ENCODE measurements around the gene SLC6A19.
"Not testable (repeated sequence)": the region's sequence is repeated elsewhere in the genome, so short reads cannot be mapped to it uniquely, and the experiment has no call there.

SLC6A19 gene

DNA sequence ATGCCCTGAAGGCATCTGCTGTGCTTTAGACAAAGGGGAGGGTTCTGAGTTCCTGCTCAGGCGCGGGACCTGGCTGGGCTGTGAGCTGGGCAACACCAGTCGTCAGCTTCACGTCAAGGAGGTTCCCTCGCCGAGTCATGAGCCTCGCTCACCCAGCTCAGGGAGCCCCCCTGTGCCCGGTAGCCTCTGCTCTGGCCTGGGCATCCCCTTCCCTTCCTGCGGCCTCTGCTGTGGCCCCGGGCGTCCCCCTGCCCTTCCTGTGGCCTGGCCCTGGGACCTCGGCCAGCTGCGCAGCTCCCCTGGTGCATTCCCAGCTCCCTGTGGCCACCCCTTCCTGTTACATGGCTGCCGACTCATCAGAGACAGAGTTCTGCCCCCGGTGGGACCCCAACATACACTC lies 63.6 kb downstream of the SLC6A19 start:
- Histone ChIP-seq H3K27me3 (ENCODE audit: control insufficient read depth, insufficient read depth, low read length, poor library complexity, severe bottlenecking) (no peaks in the 10 kb centered on the region), H3K4me1 (ENCODE audit: control insufficient read depth, insufficient read depth, low read length) (no peaks in the 10 kb centered on the region), H3K9me3 (ENCODE audit: control insufficient read depth, low read length) (no peaks in the 10 kb centered on the region), H3K36me3 (ENCODE audit: control insufficient read depth, insufficient read depth, low read length) (no peaks in the 10 kb centered on the region), H3K27ac (ENCODE audit: insufficient read depth, low read depth, low read length, poor library complexity, severe bottlenecking) (no peak overlapping the region), H3K4me3 (ENCODE audit: insufficient read depth, low read depth, low read length) (no peak overlapping the region)
- whole genome bisulfite sequencing, 2 experiments = 88 to 90% methylated on average over 15 of the region's 15 CpGs

DNA sequence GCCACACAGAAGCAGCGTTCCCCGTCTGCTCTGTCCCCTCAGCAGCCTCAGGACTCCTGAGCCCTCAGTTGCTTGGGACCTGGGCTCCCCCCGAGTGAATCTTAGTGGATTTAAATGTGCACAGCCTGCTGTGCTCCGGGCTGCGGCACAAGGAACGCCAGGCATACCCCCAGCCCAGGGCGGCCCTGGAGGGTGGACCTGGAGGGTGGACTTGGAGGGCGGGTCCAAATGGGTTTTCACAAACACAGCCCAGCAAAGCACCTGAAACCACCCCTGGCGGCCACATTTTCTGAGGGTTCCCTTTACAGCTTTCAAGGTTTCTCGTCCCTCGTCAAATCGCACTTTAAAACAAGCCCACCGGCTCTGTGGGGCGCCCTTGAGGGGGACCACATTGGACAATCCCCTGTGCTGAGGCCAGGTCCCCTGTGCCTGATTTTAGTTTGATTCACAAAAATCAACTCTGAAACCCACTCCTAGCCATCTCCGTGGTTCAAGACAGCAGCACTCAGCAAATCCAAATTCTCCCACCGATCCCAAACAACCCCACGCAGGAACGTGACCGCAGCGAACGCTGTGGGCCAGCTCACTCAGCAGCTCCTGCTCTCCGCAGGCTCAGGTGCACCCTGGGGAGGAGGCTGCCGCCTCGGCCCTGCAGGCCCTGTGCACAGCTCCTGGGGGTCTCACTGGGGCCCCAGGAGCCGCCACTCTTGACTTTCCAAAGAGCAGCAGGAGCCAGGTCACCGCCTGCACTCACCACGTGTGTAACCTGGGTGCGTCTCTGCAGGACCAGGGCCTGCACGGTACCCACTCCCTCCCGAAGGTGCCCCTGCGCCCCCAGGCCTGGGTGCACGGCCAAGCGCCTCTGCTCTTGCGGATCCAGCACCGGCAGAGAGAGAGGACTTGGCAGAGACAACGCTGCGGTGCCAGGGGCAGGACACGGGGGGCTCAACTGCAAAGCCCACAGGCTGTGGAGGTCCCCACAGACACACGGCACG lies 64.4 kb downstream of the SLC6A19 start:
- H3K27me3 ChIP-seq (ENCODE audit: control insufficient read depth, insufficient read depth, low read length, poor library complexity, severe bottlenecking) = no peaks in the 10 kb centered on the region
- H3K4me1 ChIP-seq (ENCODE audit: control insufficient read depth, insufficient read depth, low read length) = no peaks in the 10 kb centered on the region
- 94% methylated on average over 40 of the region's 40 CpGs for WGBS, 2 experiments
- H3K36me3 ChIP-seq (ENCODE audit: control insufficient read depth, insufficient read depth, low read length) = no peaks in the 10 kb centered on the region
- H3K9me3 ChIP-seq (ENCODE audit: control insufficient read depth, low read length) = no peaks in the 10 kb centered on the region
- H3K27ac ChIP-seq (ENCODE audit: insufficient read depth, low read depth, low read length, poor library complexity, severe bottlenecking) = no peak overlapping the region
- H3K4me3 ChIP-seq (ENCODE audit: insufficient read depth, low read depth, low read length) = no peak overlapping the region

DNA sequence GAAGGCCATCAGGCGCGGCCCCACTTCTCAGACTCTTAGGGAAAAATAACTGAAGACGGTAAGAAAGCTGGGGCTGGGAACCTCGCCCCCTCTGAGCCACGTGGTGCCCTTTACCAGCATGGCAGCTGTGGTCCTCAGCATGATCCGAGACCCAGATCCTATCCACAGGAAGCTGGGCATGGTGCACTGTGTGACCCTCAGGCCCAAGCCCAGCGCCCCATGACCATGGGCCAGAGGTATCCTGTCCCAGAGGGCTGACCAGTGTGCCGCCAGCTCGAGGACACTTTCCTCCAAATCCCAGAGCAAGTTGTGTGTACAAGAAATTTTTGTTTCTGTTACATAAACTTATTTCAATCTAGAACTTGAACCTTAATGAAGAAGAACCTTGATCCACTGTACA lies 65.4 kb downstream of the SLC6A19 start:
- Histone ChIP-seq H3K27me3 (ENCODE audit: control insufficient read depth, insufficient read depth, low read length, poor library complexity, severe bottlenecking) (no peaks in the 10 kb centered on the region), H3K27ac (ENCODE audit: insufficient read depth, low read depth, low read length, poor library complexity, severe bottlenecking) (no peak overlapping the region), H3K4me1 (ENCODE audit: control insufficient read depth, insufficient read depth, low read length) (no peaks in the 10 kb centered on the region), H3K36me3 (ENCODE audit: control insufficient read depth, insufficient read depth, low read length) (no peaks in the 10 kb centered on the region), H3K9me3 (ENCODE audit: control insufficient read depth, low read length) (no peaks in the 10 kb centered on the region), H3K4me3 (ENCODE audit: insufficient read depth, low read depth, low read length) (no peak overlapping the region)
- 95% methylated on average over 8 to 9 of the region's 9 CpGs for WGBS, 2 experiments

DNA sequence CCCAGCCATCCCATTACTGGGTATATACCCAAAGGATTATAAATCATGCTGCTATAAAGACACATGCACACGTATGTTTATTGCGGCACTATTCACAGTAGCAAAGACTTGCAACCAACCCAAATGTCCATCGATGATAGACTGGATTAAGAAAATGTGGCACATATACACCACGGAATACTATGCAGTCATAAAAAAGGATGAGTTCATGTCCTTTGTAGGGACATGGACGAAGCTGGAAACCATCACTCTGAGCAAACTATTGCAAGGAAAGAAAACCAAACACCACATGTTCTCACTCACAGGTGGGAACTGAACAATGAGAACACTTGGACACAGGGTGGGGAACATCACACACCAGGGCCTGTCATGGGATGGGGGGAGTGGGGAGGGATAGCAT lies 66.1 kb downstream of the SLC6A19 start:
- 85 to 95% methylated on average over 5 of the region's 5 CpGs for WGBS, 2 experiments
- not testable (repeated sequence) for H3K4me1 ChIP-seq (ENCODE audit: control insufficient read depth, insufficient read depth, low read length); H3K36me3 ChIP-seq (ENCODE audit: control insufficient read depth, insufficient read depth, low read length); H3K9me3 ChIP-seq (ENCODE audit: control insufficient read depth, low read length); H3K27me3 ChIP-seq (ENCODE audit: control insufficient read depth, insufficient read depth, low read length, poor library complexity, severe bottlenecking); H3K27ac ChIP-seq (ENCODE audit: insufficient read depth, low read depth, low read length, poor library complexity, severe bottlenecking); H3K4me3 ChIP-seq (ENCODE audit: insufficient read depth, low read depth, low read length)

DNA sequence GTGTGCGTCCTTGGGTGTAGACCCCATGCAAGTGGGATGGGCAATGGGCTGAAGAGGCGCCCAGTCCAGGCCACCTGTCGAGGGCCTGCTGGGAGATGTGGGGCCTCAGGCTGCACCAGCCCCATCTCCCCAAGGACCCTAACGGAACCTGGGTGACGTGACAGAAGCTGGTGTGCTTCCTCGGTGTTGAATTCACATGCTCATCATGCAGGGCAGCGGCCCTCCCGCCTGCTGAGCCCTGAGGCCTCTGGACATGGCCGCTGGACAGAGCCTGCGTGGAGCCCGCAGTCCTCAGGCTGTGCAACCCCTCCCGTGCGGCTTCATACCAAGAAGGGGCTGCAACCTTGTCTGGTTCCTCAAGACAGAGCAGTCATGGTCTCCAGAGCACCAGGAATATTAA lies 66.7 kb downstream of the SLC6A19 start:
- no peak overlapping the region for H3K4me3 ChIP-seq (ENCODE audit: insufficient read depth, low read depth, low read length)
- no peaks in the 10 kb centered on the region for H3K27me3 ChIP-seq (ENCODE audit: control insufficient read depth, insufficient read depth, low read length, poor library complexity, severe bottlenecking)
- WGBS, 2 experiments = 95 to 97% methylated on average over 13 of the region's 13 CpGs
- H3K4me1 ChIP-seq (ENCODE audit: control insufficient read depth, insufficient read depth, low read length) = no peaks in the 10 kb centered on the region
- H3K36me3 ChIP-seq (ENCODE audit: control insufficient read depth, insufficient read depth, low read length) = no peaks in the 10 kb centered on the region
- no peak overlapping the region for H3K27ac ChIP-seq (ENCODE audit: insufficient read depth, low read depth, low read length, poor library complexity, severe bottlenecking)
- no peaks in the 10 kb centered on the region for H3K9me3 ChIP-seq (ENCODE audit: control insufficient read depth, low read length)

DNA sequence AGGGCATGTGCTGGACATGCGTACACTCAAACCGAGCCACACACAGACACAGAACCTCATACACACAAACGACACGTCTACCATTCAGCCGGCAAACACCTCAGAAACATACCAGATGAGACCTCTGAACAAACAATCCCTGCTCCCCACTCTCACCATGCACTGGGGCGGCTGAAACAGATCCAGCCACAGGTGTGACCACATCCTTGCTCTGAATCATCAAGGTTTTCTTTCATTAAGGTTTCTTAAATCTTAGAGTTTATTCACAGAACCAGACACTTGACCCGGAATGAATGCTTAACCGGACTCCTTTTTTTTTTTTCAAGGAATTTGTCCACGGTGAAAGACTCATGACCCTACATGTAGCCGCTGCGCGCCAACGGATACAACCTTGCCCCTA lies 67.3 kb downstream of the SLC6A19 start:
- Histone ChIP-seq H3K9me3 (ENCODE audit: control insufficient read depth, low read length) (no peaks in the 10 kb centered on the region), H3K27me3 (ENCODE audit: control insufficient read depth, insufficient read depth, low read length, poor library complexity, severe bottlenecking) (no peaks in the 10 kb centered on the region), H3K4me1 (ENCODE audit: control insufficient read depth, insufficient read depth, low read length) (no peaks in the 10 kb centered on the region), H3K27ac (ENCODE audit: insufficient read depth, low read depth, low read length, poor library complexity, severe bottlenecking) (no peak overlapping the region), H3K4me3 (ENCODE audit: insufficient read depth, low read depth, low read length) (no peak overlapping the region), H3K36me3 (ENCODE audit: control insufficient read depth, insufficient read depth, low read length) (no peaks in the 10 kb centered on the region)
- 94 to 98% methylated on average over 13 of the region's 13 CpGs for WGBS, 2 experiments

DNA sequence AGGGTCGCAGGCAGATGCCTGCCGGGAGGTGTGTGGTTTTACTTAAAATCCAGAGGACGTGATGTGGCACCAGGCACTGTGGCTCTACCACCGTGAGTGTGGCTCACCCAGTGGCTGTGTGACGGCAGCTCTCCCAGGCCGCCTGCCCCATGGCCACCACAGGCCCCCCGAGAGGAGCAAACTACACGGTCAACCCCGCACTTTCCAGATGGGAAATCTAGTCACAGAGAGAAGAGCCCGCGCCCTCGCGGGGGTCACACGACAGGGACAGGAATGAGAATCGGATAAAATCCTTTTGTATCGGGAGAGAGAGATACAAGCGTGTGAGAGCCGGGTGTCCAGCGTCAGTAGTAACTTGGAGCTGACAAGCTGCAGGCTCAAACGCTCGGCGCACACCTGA lies 69.0 kb downstream of the SLC6A19 start:
- no peak overlapping the region for H3K4me3 ChIP-seq (ENCODE audit: insufficient read depth, low read depth, low read length)
- no peaks in the 10 kb centered on the region for H3K9me3 ChIP-seq (ENCODE audit: control insufficient read depth, low read length)
- no peak overlapping the region for H3K27ac ChIP-seq (ENCODE audit: insufficient read depth, low read depth, low read length, poor library complexity, severe bottlenecking)
- no peaks in the 10 kb centered on the region for H3K36me3 ChIP-seq (ENCODE audit: control insufficient read depth, insufficient read depth, low read length)
- 94 to 96% methylated on average over 22 of the region's 22 CpGs for WGBS, 2 experiments
- H3K4me1 ChIP-seq (ENCODE audit: control insufficient read depth, insufficient read depth, low read length) = no peaks in the 10 kb centered on the region
- H3K27me3 ChIP-seq (ENCODE audit: control insufficient read depth, insufficient read depth, low read length, poor library complexity, severe bottlenecking) = no peaks in the 10 kb centered on the region

DNA sequence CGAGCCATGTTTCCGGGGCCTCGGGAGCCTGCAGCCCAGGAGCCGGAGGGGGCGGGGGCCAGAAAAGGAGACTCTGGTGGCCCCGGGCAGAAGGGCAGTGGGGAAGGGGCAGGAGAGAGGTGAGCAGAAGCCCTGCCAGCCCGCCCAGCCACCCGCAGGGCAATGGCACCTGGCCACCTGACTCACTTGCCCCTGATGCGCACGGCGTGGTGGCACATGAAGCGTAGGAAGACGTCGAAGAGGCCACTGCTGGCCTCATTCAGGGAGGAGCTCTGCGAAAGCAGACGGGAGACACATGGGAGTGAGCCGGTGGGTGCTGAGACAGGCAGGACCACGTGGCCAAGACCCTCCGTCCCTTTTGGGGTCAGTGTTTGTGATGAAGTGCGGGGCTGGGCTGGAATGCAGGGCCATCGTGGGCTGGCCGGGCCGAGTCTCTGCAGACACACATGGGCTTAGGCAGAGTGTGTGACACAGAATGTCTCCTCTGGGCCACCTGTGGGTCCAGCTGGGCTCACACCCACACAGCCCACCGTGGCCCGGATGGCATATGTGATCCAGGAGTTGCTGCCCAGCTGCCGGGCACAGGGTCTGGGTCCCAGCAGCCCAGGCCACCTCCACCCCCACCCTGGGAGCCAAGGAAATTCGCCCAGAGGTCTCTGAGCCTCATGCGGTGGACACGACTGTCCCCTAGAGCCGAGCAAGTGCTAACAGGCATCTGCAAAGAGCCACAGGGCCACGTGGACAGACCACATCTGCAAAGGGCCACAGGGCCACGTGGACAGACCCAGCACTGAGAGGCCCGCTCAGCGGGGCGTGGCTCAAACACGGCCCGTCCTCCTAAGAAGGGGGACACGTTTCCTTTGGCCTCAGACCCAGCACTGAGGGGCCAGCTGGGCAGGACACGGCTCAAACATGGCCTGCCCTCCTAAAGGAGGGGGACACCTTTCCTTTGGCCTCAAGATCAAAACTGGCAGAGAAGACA lies 69.8 kb downstream of the SLC6A19 start:
- Histone ChIP-seq H3K27me3 (ENCODE audit: control insufficient read depth, insufficient read depth, low read length, poor library complexity, severe bottlenecking) (no peaks in the 10 kb centered on the region), H3K4me3 (ENCODE audit: insufficient read depth, low read depth, low read length) (no peak overlapping the region), H3K36me3 (ENCODE audit: control insufficient read depth, insufficient read depth, low read length) (no peaks in the 10 kb centered on the region), H3K4me1 (ENCODE audit: control insufficient read depth, insufficient read depth, low read length) (no peaks in the 10 kb centered on the region), H3K27ac (ENCODE audit: insufficient read depth, low read depth, low read length, poor library complexity, severe bottlenecking) (no peak overlapping the region), H3K9me3 (ENCODE audit: control insufficient read depth, low read length) (no peaks in the 10 kb centered on the region)
- 96% methylated on average over 39 of the region's 39 CpGs for WGBS, 2 experiments

DNA sequence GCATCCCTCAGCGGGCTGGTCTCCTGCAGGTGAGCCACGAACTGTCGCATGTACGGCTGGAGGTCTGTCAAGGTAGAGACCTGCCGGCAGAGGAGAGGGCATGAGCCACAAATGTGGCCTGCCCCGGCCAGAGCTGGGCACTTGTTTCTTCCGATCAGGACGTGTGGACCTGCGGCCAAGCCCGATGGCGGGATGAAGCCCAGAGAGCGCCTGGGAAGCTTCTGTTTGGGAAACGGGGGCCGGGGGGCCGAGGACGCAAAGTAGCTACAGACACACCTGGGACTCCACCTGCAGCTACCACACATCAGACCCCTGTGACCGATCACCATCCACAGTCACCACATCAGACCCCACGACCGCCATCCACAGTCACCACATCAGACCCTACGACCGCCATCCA lies 70.8 kb downstream of the SLC6A19 start:
- H3K27ac ChIP-seq (ENCODE audit: insufficient read depth, low read depth, low read length, poor library complexity, severe bottlenecking) = no peak overlapping the region
- 95 to 96% methylated on average over 17 of the region's 21 CpGs for WGBS, 2 experiments
- no peaks in the 10 kb centered on the region for H3K9me3 ChIP-seq (ENCODE audit: control insufficient read depth, low read length)
- H3K36me3 ChIP-seq (ENCODE audit: control insufficient read depth, insufficient read depth, low read length) = no peaks in the 10 kb centered on the region
- no peaks in the 10 kb centered on the region for H3K27me3 ChIP-seq (ENCODE audit: control insufficient read depth, insufficient read depth, low read length, poor library complexity, severe bottlenecking)
- no peaks in the 10 kb centered on the region for H3K4me1 ChIP-seq (ENCODE audit: control insufficient read depth, insufficient read depth, low read length)
- no peak overlapping the region for H3K4me3 ChIP-seq (ENCODE audit: insufficient read depth, low read depth, low read length)

DNA sequence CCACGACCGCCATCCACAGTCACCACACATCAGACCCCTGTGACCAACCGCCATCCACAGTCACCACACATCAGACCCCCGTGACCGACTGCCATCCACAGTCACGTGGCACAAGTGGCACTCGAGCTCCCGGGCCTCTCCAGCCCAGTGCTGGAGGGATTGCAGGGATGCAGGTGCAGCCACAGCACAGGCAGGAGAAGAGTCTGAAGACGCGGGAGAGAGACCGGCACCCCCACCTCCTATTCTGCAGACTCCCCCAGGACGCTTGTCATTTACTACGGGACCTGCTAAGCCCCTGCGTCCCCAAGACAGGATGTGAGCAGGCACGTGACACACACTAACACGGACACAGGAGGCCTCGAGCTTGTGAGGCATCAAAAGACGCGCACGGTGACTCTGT lies 72.3 kb downstream of the SLC6A19 start:
- H3K36me3 ChIP-seq (ENCODE audit: control insufficient read depth, insufficient read depth, low read length) = no peaks in the 10 kb centered on the region
- WGBS, 2 experiments = 93 to 96% methylated on average over 20 of the region's 20 CpGs

More for the DNA sequence above, 72.3 kb downstream of the SLC6A19 start:
- Histone ChIP-seq H3K4me3 (ENCODE audit: insufficient read depth, low read depth, low read length) (no peak overlapping the region), H3K27ac (ENCODE audit: insufficient read depth, low read depth, low read length, poor library complexity, severe bottlenecking) (no peak overlapping the region), H3K27me3 (ENCODE audit: control insufficient read depth, insufficient read depth, low read length, poor library complexity, severe bottlenecking) (no peaks in the 10 kb centered on the region), H3K9me3 (ENCODE audit: control insufficient read depth, low read length) (no peaks in the 10 kb centered on the region), H3K4me1 (ENCODE audit: control insufficient read depth, insufficient read depth, low read length) (no peaks in the 10 kb centered on the region)
